GM12874 (cell line): ENCODE data around the gene MYL3.

Experiments used
- CTCF ChIP-seq: IDR thresholded peaks from 2 replicates; pipeline ENCODE4 v1.5.1; 2011; ENCODE audit warnings: low read depth, mild to moderate bottlenecking, control low read depth, low read length, moderate library complexity; ENCODE audit not compliant: insufficient read depth

Gene MYL3

GRCh38 chr3:46821553-46821952, 41.7 kb downstream of the MYL3 start:
- TF ChIP-seq CTCF: no peak

- no peak for TF ChIP-seq CTCF
Measured at GRCh38 chr3:46820852-46821251, 42.4 kb downstream of the MYL3 start.

- no peak for TF ChIP-seq CTCF
Measured at GRCh38 chr3:46812237-46812791, 50.9 kb downstream of the MYL3 start.

GRCh38 chr3:46811615-46812236, 51.5 kb downstream of the MYL3 start:
- TF ChIP-seq CTCF: no peak
